HG02759 (cell line): ENCODE results near the gene CELA1.

Experiments
- ATAC-seq: cut with Tn5 transposase; IDR thresholded peaks from one replicate; pipeline ENCODE4 v1.9.1; 2021; ENCODE audit warnings: mild to moderate bottlenecking, moderate library complexity; ENCODE audit not compliant: unreplicated experiment

The CELA1 gene

DNA sequence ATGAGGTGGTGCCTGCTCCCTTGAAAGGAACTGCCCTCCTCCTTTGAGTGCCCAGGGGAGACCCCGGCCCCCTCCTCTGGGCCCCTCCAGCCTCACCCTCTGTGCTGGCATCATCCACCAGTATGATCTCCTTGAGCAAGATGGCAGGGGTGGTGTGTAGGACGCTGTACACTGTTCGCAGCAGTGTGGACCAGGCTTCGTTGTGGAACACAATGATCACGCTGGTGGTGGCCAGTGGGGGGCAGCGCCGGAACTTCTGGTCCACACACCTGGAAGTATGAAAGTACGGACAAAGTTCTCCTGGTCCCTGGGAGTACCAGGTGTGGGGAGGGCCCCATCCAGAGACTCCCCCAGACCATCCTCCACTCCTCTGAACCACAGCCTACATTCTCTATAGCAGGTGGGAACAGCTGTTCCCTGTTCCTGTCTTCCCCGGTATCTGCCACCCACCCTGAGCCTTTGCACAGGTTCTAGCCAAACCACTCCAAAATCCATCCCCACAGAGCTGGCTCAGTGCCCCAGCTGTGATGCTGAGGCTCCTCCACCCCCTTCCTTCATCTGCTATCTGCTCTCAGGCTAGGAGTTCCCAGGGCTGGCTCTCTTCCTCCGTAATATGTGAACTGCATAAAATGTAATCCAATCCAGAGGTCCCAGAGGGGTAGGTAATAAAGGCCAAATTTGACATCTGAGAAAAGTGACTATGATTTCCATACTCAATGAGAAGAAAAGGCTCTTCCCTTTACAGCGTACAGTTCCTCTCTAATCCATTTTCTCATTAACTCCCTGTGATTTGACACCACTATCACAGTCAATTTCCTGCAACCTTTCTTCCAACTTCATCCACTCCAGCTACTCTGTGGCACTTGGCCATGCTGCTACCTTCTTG is 30.9 kb upstream of the CELA1 start:
- no peak for ATAC-seq

DNA sequence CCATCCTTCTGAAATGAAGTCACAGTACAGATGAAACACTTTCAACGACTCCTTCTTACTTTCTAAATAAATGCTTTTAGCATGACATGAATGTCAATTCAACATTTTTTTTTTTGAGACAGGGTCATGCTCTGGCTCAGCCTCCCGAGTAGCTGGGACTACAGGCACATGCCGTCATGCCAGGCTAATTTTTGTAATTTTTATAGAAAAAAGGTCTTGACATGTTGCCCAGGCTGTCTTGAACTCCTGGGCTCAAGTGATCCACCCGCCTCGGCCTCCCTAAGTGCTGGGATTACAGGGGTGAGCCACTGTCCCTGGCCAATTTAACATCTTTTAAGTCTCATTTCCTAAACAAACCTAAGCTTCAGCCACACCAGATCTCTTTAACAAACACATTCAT is 28.4 kb upstream of the CELA1 start:
- no peak for ATAC-seq

DNA sequence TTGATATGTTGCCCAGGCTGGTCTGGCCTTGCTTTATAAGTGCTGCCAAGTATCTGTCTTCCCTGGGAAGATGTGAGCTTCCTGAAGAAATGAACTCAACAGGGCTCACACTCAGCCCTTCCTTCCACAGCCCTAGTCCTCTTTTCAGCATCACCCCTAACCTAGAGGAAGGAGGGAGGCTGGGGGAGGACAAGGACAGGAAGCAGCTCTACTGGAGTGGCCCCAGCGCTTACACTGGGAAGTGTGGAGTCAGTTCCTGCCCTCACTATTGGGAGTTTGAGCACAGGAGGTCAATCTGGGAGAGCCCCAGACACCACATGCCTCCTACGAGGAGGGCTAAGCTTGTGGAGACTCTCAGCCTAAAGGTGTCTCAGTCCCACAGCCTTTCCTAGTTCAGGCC is 27.9 kb upstream of the CELA1 start:
- ATAC-seq = no peak

DNA sequence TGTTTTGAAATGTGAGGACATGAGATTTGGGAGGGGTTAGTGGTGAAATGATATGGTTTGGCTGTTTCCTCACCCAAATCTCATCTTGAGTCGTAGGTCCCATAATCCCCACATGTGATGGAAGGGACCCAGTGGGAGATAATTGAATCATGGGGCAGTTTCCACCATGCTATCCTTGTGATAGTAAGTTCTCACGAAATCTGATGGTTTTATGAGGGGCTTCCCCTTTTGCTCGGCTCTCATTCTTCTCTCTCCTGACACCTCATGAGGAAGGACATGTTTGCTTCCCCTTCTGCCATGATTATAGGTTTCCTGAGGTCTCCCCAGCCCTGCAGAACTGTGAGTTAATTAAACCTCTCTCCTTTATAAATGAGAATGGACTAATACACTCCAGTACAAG is 26.7 kb upstream of the CELA1 start:
- ATAC-seq = no peak

DNA sequence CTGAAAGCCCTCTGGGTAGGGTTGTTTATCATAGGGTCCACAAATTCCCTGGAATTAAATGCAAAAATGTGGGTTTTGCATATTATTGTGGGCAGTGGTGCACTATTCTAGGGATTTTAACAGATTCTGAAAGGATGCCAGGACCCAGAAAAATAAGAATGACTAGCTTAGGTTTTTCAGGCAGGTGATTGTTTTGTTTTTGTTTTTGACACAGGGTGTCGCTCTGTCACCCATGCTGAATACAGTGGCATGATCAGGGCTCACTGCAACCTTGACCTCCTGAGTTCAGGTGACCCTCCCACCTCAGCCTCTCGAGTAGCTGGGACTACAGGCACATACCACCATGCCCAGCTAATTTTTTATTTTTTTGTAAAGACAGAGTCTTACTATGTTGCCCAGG is 25.5 kb upstream of the CELA1 start:
- no peak for ATAC-seq

DNA sequence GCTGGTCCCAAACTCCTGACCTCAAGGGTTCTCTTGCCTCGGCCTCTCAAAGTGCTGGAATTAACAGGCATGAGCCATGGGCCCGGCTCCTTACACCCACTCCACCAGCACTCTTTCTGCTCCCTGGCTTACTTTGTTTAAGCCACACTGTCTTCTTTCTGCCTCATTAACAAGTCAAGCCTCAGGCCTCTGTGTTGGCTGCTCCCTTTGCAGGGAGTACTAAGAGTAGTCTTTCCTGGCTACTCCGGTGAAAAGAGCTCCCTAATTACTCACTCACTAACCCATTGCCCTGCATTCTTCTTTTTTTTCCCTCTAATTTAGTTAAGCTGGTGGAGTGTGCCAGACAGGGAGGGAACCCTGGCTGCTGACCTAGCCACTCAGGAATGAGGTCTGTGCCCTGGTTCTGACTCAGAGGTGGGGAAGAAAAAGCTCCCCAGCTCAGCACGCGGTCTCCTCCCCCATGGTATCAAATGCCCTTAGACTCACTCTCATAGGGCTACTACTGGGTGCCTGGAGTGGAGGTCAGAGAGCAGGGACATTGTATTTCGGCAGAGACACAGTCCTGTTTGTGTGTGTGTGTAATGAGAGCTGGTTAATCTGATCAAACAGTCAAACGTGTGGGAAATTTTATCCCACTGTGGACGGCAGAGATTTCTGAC is 24.9 kb upstream of the CELA1 start:
- no peak for ATAC-seq

DNA sequence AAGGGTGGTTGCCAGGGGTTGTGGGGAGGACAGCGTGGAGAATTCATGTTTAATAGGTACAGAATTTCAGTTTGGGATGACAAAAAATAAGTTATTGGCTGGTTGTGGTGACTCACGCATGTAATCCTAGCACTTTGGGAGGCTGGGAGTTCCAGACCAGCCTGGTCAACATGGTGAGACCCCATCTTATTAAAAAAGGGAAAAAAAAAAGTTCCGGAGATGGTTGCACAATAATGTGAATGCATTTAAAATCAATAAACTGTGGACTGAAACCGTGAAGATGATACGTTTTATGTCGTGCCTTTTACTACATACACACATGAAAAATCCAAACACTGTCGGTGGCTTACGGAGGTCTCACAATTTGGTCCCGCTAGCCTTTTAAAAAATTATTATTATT is 24.2 kb upstream of the CELA1 start:
- ATAC-seq = no peak

DNA sequence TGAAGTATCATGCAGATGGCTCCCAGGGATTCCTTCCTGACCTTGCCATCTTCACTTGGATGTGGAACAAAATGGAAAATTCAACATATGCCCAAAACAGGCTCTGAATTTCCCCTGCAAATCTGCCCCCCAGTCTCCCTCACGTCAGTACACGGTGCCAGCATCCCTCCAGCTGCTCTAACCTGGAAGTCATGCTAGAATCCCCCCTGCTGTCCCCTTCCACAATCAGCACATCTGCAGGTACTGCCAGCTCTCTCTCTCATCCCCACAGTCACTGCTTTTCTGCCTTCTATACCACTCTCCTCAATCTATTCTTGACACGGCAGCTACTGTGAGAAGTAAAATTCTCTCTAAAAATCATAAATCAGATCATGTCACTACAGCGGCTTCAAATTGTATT is 23.1 kb upstream of the CELA1 start:
- ATAC-seq = no peak

DNA sequence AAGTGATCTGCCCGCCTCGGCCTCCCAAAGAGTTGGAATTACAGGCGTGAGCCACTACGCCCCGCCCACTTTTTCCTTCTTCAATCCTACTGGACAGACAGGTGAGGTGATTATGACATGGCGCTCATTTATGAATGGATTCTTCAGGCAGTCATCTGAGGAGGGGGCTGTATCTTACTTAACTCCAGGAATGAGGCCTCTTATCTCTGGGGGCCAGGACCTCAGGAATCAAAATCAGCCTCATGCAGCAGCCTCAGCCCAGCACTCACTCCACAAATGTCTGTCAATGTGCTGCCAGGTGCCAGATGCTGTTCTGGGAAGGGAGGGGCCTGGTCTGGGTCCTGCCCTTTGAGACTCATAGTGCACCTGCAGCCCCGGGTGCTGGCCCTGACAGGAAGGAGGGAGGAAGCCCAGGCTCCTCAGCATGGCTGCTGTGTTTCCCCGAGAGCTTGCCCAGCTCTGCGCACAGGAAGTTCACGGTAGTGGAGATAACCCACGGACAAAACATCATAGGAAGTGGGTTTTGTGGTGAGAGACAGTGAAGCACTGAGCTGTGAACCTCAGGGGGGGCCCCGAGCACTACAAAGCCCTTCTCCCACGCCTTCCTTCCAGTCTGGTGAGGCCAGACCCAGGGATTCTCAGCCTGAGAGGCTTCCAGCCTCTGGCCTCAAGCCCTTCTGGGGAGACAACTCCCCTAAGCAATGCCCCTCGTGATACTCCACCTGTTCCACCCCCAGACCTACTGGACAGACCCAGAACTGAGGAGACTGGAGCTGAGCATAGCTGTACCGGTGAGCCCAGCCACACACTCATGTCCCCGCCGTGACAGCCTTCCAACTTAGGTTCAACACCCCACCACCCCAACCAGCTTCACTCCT is 22.4 kb upstream of the CELA1 start:
- peak; percentile 99 for ATAC-seq

DNA sequence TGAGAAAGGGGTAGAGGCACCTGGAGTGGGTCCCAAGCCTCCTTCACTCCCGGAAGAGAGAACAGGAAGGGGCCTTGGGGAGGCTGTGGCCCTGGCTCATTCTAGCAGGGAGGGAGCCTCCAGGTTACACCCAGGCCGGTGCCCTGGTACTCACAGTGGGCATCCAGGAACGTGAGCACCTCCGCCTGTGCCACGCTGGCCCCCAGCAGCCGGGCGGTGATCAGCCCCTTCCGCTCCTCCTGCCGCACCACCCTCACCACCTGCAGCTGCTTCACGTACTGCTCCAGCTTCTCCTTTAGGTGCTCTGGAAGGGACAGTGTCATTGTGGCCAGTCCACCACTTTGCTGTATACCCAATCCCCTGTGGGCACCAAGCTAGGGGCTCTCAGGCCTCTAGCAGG is 18.8 kb upstream of the CELA1 start:
- ATAC-seq = no peak

DNA sequence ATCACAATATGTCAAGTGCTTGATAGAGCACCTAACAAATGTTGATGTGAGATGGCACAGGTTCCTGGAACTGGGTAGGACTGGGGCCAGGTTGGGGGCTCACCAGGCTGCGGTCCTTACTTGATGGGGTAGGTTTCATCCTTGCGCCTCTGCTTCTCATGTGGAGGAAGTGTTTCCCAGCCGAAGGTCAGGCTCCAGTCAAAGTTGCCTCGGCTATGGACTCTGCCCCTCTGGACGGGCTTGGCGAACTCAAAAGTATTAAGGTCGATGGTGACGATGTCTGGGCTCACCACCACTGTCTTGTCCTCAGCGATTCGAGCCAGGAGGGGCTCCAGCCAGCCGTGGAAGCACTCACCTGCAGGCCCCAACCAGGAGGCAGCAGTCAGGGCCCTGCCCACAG is 17.5 kb upstream of the CELA1 start:
- no peak for ATAC-seq

DNA sequence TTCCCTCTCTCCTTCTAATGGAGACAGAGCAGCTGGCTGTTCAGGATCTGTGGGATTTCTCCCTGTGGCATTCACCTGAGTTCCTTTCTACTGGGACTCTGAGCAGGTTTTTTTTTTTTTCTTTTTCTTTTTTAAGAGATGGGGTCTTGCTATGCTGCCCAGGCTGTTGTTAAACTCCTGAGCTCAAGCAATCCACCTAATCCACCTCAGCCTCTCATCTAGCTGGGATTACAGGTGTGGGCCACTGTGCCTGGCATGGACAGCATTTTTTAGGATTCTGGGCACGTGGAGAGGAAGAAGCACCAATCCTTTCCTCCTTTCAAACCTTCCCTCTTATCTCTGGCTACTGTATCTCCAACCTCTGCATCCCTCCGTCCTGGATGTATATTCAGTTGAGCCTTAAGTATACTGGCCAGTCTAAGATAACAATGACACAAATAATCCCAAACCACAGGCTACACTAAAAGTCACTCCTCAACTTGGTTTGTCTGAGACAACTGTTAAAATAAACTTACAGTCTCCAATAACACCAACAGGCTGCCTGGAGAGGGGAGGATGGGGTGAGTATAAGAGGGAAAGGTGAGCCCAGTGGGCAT is 16.4 kb upstream of the CELA1 start:
- ATAC-seq = no peak

DNA sequence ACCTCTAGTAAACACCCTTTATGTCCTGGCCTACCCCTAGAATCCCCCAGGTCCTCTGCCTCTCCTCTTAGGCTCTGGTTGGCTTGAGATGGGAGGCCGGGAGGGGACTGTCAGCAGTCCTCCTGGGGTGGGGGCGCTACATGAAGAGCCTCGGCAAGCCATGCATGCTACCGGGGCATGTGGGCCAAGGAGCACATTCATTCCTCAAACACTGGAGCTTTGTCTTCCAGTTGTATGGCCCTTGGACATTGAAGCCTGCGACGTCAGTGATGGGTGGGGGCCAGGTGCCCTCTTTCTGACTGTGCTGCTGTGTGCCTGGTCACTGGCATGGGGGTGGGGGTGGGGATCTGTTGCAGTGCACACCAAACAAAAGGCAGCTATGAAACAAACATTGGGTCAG is 15.8 kb upstream of the CELA1 start:
- no peak for ATAC-seq

DNA sequence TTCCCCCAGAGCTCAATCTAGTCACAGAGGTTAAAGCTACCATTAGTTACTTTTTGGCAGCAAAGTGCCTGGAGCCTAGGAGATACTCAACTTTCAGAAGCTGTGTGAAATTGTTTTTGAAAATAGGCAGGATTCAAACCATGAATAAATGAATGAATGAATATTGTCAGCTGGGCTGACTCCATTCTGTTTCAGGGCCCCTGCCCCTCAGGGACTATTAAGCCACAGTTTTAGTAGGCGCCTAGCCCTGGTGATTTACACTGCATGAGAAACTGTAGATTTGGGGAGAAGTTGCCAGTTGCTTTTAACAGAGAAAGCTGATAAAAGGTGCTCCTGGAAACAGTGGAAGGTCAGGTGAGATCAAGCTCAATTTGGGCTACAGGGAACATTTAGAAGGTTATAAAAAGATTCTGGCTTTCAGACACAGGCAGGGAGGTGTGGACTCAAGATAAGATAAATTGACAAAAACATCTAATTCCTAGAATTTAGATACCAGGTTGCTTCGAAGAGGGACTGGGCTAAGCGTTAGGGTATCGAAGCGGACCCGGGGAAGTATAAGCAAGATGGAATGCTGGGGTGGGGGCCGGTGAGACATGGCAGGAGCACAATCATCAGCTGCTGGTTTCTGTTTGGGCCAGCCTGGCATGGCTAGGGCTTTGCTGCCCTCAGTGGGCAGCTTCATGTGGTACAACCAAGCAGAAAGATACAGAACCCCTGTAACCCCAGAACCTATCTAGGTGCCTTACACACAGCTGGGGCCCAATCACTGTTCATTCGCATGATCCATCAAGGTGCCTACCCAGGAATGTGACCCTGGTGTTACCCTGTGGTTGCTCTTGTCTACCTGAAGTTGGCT is 14.9 kb upstream of the CELA1 start:
- no peak for ATAC-seq

DNA sequence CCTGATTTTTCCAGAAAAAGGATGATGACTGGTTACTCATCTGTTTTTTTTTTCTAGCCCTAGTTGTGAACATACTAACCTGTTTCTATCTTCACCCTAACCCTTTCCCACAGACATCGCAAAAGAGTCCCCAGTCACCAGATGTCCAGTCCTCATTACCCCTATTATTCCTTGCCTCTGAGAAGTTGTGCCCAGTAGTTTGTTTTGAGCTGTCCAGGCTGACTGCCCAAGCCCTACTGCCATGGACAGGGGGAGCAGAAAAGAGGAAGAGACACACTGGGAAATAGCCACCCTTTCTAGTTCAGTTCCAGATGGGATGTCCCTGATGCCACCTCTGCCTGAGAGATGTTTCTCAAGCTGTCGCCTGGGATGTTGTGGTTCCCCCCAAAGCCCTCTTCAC is 13.8 kb upstream of the CELA1 start:
- no peak for ATAC-seq

DNA sequence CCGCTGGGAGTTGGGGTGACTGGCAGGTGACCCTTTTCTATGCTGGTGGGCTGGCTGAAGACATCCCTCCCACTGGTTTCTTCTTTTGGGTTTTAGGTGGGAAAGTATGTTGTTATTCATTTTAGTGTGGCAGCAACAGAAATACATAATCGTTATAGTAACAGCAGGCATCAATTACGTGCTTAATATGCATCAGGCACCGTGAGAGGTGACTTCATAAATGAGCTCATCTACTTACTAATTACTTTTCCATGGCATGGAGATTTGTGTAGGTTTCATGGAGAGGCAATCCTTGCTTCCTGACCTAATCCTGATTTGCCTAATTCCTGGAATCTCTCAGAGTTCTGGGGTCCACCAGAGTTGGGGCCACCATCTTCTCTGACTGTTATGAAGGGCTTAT is 13.4 kb upstream of the CELA1 start:
- no peak for ATAC-seq

DNA sequence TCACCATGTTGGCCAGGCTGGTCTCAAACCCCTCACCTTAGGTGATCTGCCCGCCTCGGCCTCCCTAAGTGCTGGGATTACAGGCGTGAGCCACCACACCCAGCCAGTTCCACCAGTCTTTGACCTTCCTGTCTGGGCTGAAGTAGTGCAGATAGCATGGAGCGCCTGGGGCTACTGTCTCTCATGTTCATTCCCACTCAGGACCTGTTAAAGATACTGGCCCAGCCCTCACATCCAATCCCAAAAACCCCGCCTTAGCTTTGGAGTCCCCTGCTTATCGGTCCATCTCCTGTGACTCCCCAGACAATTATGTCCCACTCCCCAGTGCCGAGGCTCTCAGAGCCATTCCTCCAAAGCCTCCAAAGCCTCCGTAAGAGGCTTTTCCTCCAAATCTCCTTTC is 12.0 kb upstream of the CELA1 start:
- no peak for ATAC-seq

DNA sequence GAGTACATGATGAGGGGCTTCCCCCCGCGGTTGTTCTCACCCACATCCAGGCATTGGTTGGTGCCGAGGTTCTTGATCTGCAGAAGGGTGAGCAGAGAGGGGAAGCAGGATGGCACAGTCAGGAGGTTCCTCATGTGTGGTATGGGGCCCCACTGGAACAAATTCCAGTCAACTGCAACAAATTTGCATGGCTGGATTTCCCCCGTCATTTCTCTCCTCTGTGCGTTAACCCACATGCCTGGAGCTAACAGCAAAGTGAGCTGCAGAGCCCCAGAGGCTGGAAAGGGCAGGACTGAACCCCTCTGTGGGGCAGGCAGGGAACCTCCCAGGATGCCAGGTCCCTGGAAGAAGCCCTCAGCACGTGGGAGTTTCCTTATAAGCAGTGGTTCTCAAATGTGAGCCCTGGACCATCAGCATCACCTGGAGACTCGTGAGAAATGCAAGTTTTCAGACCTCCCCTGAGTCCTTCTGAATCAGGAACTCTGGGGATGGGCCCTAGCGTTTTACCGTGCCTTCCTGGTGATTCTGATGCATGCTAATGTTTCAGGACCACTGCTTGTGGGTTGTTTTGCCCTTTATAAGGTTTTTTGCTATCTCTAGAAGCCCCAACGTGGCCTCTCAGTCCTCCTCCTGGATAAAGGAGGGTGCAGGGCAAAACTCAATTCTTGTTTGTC is 11.0 kb upstream of the CELA1 start:
- ATAC-seq = peak; percentile 73

DNA sequence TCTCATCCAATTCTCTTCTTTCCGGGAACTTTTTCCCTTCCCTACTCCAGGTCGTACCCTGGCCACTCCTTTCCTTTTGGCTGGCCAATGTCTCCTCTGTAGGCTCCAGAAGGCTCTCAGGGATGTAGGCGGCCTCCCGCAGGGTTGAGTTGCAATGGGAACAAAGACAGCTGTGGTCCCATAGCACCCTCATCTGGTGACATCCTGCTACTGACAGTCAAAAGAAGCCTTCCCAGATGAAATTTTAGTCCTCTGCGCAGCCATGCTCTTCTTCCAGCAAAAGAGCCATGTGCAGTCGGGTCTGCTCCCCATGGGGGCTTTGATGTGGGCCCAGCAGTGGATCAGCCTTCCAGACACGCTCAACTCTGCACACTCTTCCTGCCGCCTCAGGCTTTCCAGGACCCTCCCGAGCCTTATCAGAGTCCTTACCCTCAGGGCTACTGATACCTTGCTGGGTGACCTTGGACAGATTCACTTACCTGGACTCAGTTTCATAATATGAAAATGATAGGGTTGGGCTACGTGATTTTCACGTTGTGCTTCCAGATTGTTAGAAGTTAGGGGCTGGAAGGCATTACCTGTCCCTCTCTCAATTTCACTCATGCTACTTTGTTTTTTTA is 5.5 kb upstream of the CELA1 start:
- ATAC-seq = no peak
